K562 (cell line): ENCODE data around the gene ZNF620. TPM values are rescaled to one million over a fixed set of nuclear protein-coding genes. Genes with fewer than 3 reads are reported as not detected.

ENCODE experiments used
- BCOR ChIP-seq: fragments of 450-650 bp; IDR thresholded peaks from 2 replicates; pipeline ENCODE4 v1.6.1; 2016
- CBX2 ChIP-seq: fragments of 200-600 bp; sonication (generic); IDR thresholded peaks from one replicate; pipeline ENCODE4 v1.6.1; 2012; ENCODE audit warnings: mild to moderate bottlenecking, low read length, inconsistent platforms; ENCODE audit not compliant: insufficient read depth, poor library complexity, severe bottlenecking
- GABPB2 ChIP-seq: fragments of 250-450 bp; sonication (Bioruptor Pico); conservative IDR thresholded peaks from 2 replicates; pipeline ENCODE4 v1.5.1; 2021; ENCODE audit warnings: mild to moderate bottlenecking
- HDAC3 ChIP-seq: fragments of 450-650 bp; IDR thresholded peaks from 2 replicates; pipeline ENCODE4 v1.6.1; 2018; ENCODE audit warnings: borderline replicate concordance, mild to moderate bottlenecking, moderate library complexity; ENCODE audit not compliant: partially characterized antibody
- HDAC8 ChIP-seq: fragments of 450-650 bp; IDR thresholded peaks from 2 replicates; pipeline ENCODE4 v1.6.1; 2016; ENCODE audit warnings: mild to moderate bottlenecking, missing genetic modification characterization, moderate library complexity, missing compliant biosample characterization
- KLF1 ChIP-seq: fragments of 450-650 bp; IDR thresholded peaks from 2 replicates; pipeline ENCODE4 v1.6.1; 2016; ENCODE audit warnings: missing genetic modification characterization, missing compliant biosample characterization
- PPARD ChIP-seq: fragments of 250-450 bp; sonication (Bioruptor Pico); IDR thresholded peaks from 2 replicates; pipeline ENCODE4 v1.8.0; 2022; ENCODE audit warnings: inconsistent platforms, mild to moderate bottlenecking, moderate library complexity
- RAD51 ChIP-seq: fragments of 450-650 bp; IDR thresholded peaks from 2 replicates; pipeline ENCODE4 v1.7.1; 2016; ENCODE audit warnings: low read depth, mild to moderate bottlenecking, borderline replicate concordance
- SMAD2 ChIP-seq: fragments of 150-350 bp; IDR thresholded peaks from 2 replicates; pipeline ENCODE4 v1.6.1; 2014; ENCODE audit warnings: low read depth, mild to moderate bottlenecking, low read length
- TARDBP ChIP-seq: fragments of 450-650 bp; IDR thresholded peaks from 2 replicates; pipeline ENCODE4 v1.6.1; 2016
- polyA plus RNA-seq, 8 experiments: library from polyadenylated mRNA; depleted of rRNA in 4 of 8; stranded (reverse) in 5 of 8; unstranded in 3 of 8; fragments of >200 nt; fragmentation: Nextera tagmentation in 2 of 8; fragmentation: Illumina TruSeq in 1 of 8; extraction: Ambion mirVana in 2 of 8; extraction: Trizol in 1 of 8; gene quantifications; 2 replicates each; pipeline versions ENCODE4 v1.2.1 to v1.2.3, GENCODE V29; 2011 to 2014; ENCODE audit warnings: inconsistent platforms in 1 of 8, missing spikeins in 1 of 8
- total RNA-seq, 7 experiments: library from RNA; depleted of rRNA in 6 of 7; stranded (reverse); fragments of >200 nt in 6 of 7; fragmentation: Illumina TruSeq in 2 of 7; extraction: Trizol in 2 of 7; gene quantifications; 2 replicates each; pipeline versions ENCODE4 v1.2.1 to v1.2.3, GENCODE V29; 2011 to 2021; ENCODE audit warnings: low replicate concordance in 1 of 7
- TF ChIP-seq, protein P1 (sequence below): fragments of 250-450 bp; sonication (Bioruptor Pico); IDR thresholded peaks from 2 replicates; pipeline ENCODE4 v1.8.0; 2021; ENCODE audit warnings: moderate library complexity, mild to moderate bottlenecking, inconsistent platforms
- TF ChIP-seq, protein P2 (sequence below), 2 experiments: fragments of 450-650 bp in 1 of 2; sonication (generic) in 1 of 2; formaldehyde crosslinking in 1 of 2; IDR thresholded peaks; 2 replicates each; pipeline versions ENCODE4 v1.7.1 to v1.9.0; 2016 to 2022; ENCODE audit warnings: inconsistent platforms in 1 of 2, mild to moderate bottlenecking in 1 of 2, missing genetic modification reagents in 1 of 2
- TF ChIP-seq, protein P3 (sequence below): sonication (generic); formaldehyde crosslinking; IDR thresholded peaks from 2 replicates; pipeline ENCODE4 v1.8.0; 2022; ENCODE audit warnings: mild to moderate bottlenecking, missing genetic modification reagents

The ZNF620 gene
- total and polyA plus RNA-seq, 9 of the 15 experiments (the other 6 are each of a cell fraction or from before 2014, with no cell fraction given), result 1.2 to 5.5 (median 3.3) TPM

DNA sequence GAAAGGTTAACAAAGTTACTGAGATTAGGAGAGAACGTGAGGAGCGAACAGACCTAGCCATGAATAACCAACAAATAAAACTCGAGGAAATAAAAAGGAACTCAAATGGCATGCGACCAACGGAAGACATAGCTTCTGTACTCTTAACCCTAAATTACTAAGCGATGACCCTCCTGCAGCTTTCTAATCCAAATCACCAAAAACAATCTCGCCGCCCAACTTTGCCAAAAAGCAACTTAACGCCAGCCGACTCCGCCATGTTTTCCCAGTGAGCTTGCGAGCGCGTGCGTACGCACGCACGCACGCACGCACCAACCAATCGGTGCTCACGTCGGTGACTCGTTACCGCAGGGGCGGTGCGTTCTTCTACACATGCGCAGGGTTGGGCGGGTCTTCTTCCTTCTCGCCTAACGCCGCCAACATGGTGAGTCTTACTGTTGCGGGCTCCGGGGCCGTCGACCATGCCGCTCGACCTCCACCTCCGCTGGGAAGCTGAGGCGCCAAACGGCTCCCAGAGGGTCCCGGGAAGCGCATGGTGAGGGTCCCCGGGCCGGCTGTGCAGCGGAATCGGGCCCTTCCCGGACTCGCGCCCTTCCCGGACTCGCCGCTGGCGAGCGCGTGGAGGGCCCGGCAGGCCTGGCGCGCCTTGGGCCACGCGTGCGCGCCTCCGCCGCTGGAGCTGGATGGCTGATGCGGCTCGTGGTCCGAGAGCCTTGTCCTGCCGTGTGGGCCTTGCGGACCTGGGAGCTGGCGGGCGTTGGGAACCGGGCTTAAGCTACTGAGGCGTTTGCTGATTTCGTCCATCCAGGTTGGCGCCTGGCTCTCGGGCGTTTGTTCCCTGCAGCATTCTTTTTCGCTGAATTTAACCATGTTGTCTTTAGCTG is 48.7 kb upstream of the ZNF620 start, which contains the start of gene RPL14 (continued):
- no peak for TF ChIP-seq CBX2
- TF ChIP-seq, protein P1, sequence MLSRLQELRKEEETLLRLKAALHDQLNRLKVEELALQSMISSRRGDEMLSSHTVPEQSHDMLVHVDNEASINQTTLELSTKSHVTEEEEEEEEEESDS (CRISPR knock-in tag), result no peak
- TF ChIP-seq BCOR, result no peak
- no peak for TF ChIP-seq RAD51
- no peak for TF ChIP-seq GABPB2
- no peak for TF ChIP-seq TARDBP
- no peak for TF ChIP-seq HDAC3
- no peak for TF ChIP-seq SMAD2
- 0 out of 2 replicates have a peak, but pooled peaks have one; percentile 45 for TF ChIP-seq HDAC8 (tag)
- TF ChIP-seq, protein P2, sequence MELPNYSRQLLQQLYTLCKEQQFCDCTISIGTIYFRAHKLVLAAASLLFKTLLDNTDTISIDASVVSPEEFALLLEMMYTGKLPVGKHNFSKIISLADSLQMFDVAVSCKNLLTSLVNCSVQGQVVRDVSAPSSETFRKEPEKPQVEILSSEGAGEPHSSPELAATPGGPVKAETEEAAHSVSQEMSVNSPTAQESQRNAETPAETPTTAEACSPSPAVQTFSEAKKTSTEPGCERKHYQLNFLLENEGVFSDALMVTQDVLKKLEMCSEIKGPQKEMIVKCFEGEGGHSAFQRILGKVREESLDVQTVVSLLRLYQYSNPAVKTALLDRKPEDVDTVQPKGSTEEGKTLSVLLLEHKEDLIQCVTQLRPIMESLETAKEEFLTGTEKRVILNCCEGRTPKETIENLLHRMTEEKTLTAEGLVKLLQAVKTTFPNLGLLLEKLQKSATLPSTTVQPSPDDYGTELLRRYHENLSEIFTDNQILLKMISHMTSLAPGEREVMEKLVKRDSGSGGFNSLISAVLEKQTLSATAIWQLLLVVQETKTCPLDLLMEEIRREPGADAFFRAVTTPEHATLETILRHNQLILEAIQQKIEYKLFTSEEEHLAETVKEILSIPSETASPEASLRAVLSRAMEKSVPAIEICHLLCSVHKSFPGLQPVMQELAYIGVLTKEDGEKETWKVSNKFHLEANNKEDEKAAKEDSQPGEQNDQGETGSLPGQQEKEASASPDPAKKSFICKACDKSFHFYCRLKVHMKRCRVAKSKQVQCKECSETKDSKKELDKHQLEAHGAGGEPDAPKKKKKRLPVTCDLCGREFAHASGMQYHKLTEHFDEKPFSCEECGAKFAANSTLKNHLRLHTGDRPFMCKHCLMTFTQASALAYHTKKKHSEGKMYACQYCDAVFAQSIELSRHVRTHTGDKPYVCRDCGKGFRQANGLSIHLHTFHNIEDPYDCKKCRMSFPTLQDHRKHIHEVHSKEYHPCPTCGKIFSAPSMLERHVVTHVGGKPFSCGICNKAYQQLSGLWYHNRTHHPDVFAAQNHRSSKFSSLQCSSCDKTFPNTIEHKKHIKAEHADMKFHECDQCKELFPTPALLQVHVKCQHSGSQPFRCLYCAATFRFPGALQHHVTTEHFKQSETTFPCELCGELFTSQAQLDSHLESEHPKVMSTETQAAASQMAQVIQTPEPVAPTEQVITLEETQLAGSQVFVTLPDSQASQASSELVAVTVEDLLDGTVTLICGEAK (IDR thresholded peaks at IDR 0.05), result peak; percentile 51; the same call in 1 of the 2 replicates
- TF ChIP-seq, protein P2 (CRISPR knock-in tag; IDR thresholded peaks at IDR 0.05), result no peak
- TF ChIP-seq, protein P3, sequence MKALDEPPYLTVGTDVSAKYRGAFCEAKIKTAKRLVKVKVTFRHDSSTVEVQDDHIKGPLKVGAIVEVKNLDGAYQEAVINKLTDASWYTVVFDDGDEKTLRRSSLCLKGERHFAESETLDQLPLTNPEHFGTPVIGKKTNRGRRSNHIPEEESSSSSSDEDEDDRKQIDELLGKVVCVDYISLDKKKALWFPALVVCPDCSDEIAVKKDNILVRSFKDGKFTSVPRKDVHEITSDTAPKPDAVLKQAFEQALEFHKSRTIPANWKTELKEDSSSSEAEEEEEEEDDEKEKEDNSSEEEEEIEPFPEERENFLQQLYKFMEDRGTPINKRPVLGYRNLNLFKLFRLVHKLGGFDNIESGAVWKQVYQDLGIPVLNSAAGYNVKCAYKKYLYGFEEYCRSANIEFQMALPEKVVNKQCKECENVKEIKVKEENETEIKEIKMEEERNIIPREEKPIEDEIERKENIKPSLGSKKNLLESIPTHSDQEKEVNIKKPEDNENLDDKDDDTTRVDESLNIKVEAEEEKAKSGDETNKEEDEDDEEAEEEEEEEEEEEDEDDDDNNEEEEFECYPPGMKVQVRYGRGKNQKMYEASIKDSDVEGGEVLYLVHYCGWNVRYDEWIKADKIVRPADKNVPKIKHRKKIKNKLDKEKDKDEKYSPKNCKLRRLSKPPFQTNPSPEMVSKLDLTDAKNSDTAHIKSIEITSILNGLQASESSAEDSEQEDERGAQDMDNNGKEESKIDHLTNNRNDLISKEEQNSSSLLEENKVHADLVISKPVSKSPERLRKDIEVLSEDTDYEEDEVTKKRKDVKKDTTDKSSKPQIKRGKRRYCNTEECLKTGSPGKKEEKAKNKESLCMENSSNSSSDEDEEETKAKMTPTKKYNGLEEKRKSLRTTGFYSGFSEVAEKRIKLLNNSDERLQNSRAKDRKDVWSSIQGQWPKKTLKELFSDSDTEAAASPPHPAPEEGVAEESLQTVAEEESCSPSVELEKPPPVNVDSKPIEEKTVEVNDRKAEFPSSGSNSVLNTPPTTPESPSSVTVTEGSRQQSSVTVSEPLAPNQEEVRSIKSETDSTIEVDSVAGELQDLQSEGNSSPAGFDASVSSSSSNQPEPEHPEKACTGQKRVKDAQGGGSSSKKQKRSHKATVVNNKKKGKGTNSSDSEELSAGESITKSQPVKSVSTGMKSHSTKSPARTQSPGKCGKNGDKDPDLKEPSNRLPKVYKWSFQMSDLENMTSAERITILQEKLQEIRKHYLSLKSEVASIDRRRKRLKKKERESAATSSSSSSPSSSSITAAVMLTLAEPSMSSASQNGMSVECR (CRISPR knock-in tag), result peak; percentile 88
- peak; percentile 56; the same call in 1 of the 2 replicates for TF ChIP-seq KLF1
- TF ChIP-seq PPARD (CRISPR knock-in tag), result no peak
